Upper lobe of left lung (tissue), 4 donors: ENCODE measurements around the gene FKBP5.

Experiments
- EP300 ChIP-seq, 4 donors: sonication (generic); formaldehyde crosslinking; IDR thresholded peaks; one replicate each; pipeline ENCODE4 v1.5.1; 2017; ENCODE audit warnings: antibody characterized with exemption in 4 of 4, control low read depth in 2 of 4
- POLR2A ChIP-seq, 4 donors: fragments of 450-650 bp; IDR thresholded peaks; one replicate each; pipeline ENCODE4 v1.5.1; 2016 to 2017; ENCODE audit warnings: antibody characterized with exemption in 4 of 4, mild to moderate bottlenecking in 2 of 4
- POLR2AphosphoS5 ChIP-seq, 2 donors: sonication (generic); formaldehyde crosslinking; IDR thresholded peaks; one replicate each; pipeline ENCODE4 v1.5.1; 2017; ENCODE audit warnings: antibody characterized with exemption in 2 of 2
- TF ChIP-seq, protein P1 (sequence below), 6 experiments: fragments of 450-650 bp in 4 of 6; fragments of 200-600 bp in 2 of 6; sonication (generic) in 2 of 6; IDR thresholded peaks; one replicate each; pipeline ENCODE4 v1.5.1; 2016 to 2019; ENCODE audit warnings: antibody characterized with exemption in 6 of 6

DNA sequence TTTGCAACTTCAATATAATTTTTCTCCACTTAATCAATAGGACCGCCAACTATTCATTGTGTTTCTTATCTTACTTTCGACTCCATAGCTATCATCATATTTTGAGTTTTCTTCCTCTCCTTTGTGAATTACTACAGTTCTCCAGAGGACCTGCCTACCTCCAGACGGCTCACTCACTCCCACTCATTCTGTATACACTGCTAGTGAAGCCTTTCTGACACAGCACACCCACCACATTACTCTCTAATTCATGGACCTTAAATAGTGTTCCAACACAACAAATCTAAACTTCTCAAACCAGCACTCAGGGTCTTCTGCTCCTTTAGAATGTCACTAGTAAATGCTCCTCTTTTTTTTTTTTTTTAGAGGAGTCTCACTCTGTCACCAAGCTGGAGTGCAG, 23.8 kb downstream of the FKBP5 start:
- TF ChIP-seq, protein P1, sequence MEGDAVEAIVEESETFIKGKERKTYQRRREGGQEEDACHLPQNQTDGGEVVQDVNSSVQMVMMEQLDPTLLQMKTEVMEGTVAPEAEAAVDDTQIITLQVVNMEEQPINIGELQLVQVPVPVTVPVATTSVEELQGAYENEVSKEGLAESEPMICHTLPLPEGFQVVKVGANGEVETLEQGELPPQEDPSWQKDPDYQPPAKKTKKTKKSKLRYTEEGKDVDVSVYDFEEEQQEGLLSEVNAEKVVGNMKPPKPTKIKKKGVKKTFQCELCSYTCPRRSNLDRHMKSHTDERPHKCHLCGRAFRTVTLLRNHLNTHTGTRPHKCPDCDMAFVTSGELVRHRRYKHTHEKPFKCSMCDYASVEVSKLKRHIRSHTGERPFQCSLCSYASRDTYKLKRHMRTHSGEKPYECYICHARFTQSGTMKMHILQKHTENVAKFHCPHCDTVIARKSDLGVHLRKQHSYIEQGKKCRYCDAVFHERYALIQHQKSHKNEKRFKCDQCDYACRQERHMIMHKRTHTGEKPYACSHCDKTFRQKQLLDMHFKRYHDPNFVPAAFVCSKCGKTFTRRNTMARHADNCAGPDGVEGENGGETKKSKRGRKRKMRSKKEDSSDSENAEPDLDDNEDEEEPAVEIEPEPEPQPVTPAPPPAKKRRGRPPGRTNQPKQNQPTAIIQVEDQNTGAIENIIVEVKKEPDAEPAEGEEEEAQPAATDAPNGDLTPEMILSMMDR (IDR thresholded peaks at IDR 0.05), result no peak
- TF ChIP-seq POLR2A (IDR thresholded peaks at IDR 0.05) (no peak), POLR2AphosphoS5 (IDR thresholded peaks at IDR 0.05) (no peak), EP300 (IDR thresholded peaks at IDR 0.05) (no peak)
